GM18508 (cell line): Measurements from ENCODE around the gene ITPKB.

Experiments used
- ATAC-seq: cut with Tn5 transposase; IDR thresholded peaks from one replicate; pipeline ENCODE4 v1.9.1; 2021; ENCODE audit warnings: moderate number of reproducible peaks; ENCODE audit not compliant: insufficient read depth, unreplicated experiment

ITPKB gene

GRCh38 chr1:226688056-226688748, 50.9 kb downstream of the ITPKB start:
- ATAC-seq, result no peak

GRCh38 chr1:226687426-226687825, 51.7 kb downstream of the ITPKB start:
- no peak for ATAC-seq

DNA sequence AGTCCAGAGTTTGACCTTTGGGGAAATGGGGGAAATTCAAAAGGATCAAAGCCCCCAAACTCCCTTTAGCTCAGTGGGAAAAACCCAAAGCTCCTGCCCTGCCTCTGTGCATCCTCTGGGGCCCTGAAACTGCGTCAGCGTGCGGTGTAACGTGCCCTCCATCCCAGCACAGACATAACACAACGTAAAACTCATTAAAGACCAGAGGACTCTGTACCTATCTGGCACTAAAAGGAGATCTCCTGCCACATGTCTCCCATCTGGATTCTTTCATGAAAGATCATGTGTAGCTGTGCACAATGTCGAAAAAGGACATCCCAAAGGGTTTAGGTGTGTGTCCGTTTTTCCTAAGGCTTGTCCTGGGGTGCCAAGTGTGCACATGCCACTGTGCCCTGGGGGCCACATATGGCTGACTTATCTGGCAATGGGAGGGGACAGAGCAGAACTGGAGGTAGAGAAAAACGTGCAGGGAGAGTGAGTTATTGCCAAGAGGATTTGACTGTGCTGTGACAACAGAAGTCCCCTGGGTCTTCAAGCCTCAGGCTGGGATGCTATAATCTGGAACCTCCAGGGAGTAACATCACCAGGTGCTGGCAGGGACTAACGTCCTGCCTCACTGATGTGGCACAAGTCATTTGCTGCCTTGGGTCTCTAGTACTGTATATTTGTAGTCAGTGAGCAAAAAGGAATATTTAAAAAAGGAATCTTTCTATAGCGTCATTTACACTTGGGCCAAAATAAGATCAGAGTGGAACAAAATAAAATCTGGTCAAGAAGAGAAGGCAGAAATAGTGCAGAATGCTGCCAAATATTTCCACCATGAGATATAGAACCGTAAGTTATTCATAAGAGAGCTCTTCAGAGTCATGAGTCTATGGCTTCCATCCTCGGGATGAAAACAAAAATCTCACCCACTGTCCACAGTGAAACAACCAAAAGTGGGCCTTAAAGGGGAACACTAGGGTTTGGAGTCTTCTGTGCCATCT, 52.3 kb downstream of the ITPKB start:
- ATAC-seq, result no peak

GRCh38 chr1:226685196-226685820, 53.8 kb downstream of the ITPKB start:
- ATAC-seq, result no peak

DNA sequence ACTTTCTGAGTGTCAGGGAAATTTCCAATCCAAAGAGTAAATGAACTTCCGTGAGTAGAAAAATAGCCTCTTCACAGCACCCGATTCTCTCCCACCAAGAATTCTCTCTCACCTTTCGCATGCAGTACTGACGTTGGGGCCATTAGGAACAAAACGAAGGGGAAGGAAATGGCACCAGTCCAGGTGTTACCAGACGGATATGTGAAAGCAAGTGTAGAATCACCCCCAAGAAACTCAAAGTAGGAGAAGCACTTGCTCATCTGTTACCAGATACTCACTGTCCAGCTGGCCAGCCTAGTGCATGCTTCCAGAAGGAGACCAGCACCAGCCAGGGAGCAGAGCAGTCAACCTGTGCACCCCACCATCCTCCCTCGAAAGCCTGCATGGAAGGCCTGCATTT, 55.1 kb downstream of the ITPKB start:
- no peak for ATAC-seq

GRCh38 chr1:226682871-226683814, 55.9 kb downstream of the ITPKB start:
- no peak for ATAC-seq

GRCh38 chr1:226681652-226682493, 57.2 kb downstream of the ITPKB start:
- no peak for ATAC-seq

DNA sequence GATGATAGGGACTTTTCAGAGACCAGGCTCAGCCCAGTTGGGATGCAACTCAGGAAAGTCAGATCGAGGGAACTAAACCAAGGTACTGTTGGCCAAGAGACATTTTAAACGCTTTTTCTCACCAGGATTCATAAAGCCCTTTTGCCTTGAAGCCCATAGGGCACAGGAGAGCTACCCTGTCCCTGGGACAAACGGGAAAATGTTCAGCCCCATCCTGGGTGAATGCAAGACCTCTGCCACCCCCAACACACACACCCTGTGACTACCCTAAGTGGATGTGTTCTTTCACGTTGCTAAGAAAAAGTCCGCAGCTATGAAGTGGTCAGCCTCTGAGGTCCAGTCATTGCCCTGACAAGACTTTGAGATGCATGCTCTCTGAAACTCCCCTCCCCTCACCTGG, 58.4 kb downstream of the ITPKB start:
- no peak for ATAC-seq

DNA sequence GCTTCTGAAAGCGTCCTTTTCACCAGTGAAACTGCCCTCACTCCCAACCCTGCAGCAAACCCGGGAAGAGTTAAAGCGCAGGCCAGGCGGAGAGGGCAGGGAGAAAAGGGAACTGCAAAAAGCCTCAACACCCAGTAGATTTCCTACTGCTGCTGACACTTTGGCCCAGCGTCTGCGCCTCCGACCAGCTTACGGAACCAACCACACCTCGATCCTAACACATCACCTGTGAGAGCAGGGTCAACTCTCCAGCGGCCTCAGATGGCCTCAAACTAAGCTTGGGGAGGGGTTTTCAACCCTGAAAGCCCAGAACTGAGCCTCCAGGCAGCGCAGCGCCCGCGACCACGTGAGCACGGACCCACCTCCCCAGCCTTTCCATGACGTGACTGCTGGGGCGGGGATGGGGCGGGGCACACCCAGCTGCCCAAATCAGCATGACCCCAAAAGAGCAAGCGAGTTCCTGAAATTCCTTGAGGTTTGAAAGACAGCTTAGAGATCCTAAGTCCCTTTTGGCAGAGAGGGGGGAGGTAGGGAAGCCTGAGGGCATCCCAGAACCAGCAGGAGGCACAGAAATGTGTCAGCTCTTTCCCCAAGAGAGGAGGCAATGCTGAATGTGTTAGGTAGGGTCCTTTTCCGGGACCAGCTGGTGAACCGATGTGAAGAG, 59.1 kb downstream of the ITPKB start:
- no peak for ATAC-seq

DNA sequence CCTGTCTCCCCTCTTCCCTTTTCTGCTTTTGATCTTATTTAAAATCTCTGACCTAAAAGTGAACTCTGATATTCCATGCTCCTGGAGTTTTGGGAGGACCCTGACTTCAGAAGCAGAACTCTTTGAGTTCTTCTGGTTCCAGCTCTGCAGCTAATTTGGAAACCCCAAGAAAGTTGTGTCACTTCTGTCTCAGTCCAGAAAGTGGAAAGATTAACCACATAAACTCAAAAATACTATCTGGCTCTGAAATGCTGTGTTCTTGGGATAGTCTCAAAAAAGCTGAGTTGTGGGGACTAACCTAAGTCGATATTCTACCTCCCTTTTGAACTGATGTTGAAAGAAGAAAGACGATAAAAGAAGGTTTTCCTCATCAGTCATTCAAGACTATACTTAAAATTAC, 59.8 kb downstream of the ITPKB start:
- no peak for ATAC-seq

- ATAC-seq, result no peak
These were observed 60.4 kb downstream of the ITPKB start for GRCh38 chr1:226678701-226679100.

GRCh38 chr1:226678251-226678650, 60.8 kb downstream of the ITPKB start:
- no peak for ATAC-seq

- ATAC-seq, result no peak
These were observed 61.8 kb downstream of the ITPKB start for GRCh38 chr1:226677027-226678020.

GRCh38 chr1:226676381-226676780, 62.7 kb downstream of the ITPKB start:
- no peak for ATAC-seq

- ATAC-seq, result no peak
These were observed 63.2 kb downstream of the ITPKB start for GRCh38 chr1:226675715-226676357.

DNA sequence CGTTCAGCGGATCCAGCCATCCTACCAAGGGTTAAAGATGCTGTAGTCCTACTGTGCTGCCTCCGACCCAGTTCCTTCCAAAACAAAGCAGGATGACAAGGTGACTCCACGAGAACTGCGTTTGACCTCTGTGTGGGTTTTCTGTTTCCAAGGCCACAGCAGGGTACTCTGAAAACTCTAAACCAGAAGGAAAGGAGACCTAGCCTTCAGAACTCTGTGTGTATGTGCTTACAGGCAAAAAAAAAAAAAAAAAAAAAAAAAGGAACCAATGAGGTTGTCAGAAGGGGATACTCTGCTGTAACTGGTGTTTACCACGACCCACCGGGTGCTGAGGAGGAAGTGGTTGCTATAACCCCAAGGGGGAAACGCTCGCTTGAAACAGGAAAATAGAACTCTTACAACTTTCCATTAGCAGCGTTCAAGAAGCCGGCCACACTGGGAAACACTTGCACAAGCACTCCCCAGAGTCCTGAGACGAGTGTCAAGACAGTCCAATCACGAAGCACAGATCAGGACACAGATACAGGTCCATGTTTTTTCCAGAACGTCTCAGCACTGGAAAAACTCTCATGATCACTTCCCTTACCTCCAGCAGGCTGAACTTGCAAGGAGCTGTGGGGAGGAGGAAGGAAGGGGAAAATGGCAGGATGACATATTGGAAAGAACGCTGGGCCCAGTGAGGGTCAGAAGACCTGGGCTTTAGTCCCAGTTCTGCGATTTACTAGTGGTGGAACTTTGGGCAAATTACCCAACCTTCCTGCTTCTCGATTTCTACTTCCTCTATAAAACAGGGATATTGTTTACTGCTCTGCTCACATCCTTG, 64.0 kb downstream of the ITPKB start:
- ATAC-seq, result peak; percentile 55
